ENCODE measurements around the gene GPR137B.

The GPR137B gene

GRCh38 chr1:236257216-236257615 is 114.9 kb downstream of the GPR137B start:
- no peak for TF ChIP-seq TAF1 (IDR thresholded peaks at IDR 0.05; ENCODE audit: low read depth, low read length)
- no peak for DNase-seq (ENCODE audit: insufficient read length, low spot score)
- FAIRE-seq: no peak

GRCh38 chr1:236258114-236258622 is 115.8 kb downstream of the GPR137B start:
- FAIRE-seq (no peak), DNase-seq (ENCODE audit: insufficient read length, low spot score) (no peak)
- TF ChIP-seq POLR2AphosphoS5 (IDR thresholded peaks at IDR 0.05; ENCODE audit: low read depth, low read length) (no peak), PAX5 (IDR thresholded peaks at IDR 0.05; ENCODE audit: insufficient read depth, low read length, severe bottlenecking) (no peak), POLR2A (IDR thresholded peaks at IDR 0.05; ENCODE audit: low read depth, low read length) (no peak), TAF1 (IDR thresholded peaks at IDR 0.05; ENCODE audit: low read depth, low read length) (no peak), POU2F2 (IDR thresholded peaks at IDR 0.05; ENCODE audit: low read depth, low read length) (no peak), SPI1 (IDR thresholded peaks at IDR 0.05; ENCODE audit: low read depth, low read length) (no peak)

All from GM12891 (cell line).